Fibroblast of peridontal ligament (primary cell): ENCODE results near the gene CACNB4.

ENCODE experiments used
- DNase-seq: peaks from one replicate; pipeline ENCODE4 v3.0.0-alpha.2; 2010; ENCODE audit errors: extremely low read depth

CACNB4 gene

GRCh38 chr2:151855111-151855510, 243.7 kb downstream of the CACNB4 start:
- DNase-seq: no peak

GRCh38 chr2:151853070-151853758, 245.6 kb downstream of the CACNB4 start:
- no peak for DNase-seq

- DNase-seq: peak; percentile 37
These were observed 246.4 kb downstream of the CACNB4 start for GRCh38 chr2:151852260-151853069.

- peak; percentile 17 for DNase-seq
These were observed 247.1 kb downstream of the CACNB4 start for GRCh38 chr2:151851761-151852160.

GRCh38 chr2:151849413-151850010, 249.3 kb downstream of the CACNB4 start:
- DNase-seq: no peak

- no peak for DNase-seq
These were observed 253.0 kb downstream of the CACNB4 start for GRCh38 chr2:151845884-151846283.

- no peak for DNase-seq
These were observed 253.4 kb downstream of the CACNB4 start for GRCh38 chr2:151845481-151845880.

- DNase-seq: no peak
These were observed 254.5 kb downstream of the CACNB4 start for GRCh38 chr2:151844211-151844896.

- no peak for DNase-seq
These were observed 255.2 kb downstream of the CACNB4 start for GRCh38 chr2:151843691-151844061.

- DNase-seq: no peak
These were observed 255.8 kb downstream of the CACNB4 start for GRCh38 chr2:151842830-151843690.

GRCh38 chr2:151841047-151841424, 257.8 kb downstream of the CACNB4 start:
- no peak for DNase-seq

GRCh38 chr2:151840216-151841046, 258.4 kb downstream of the CACNB4 start:
- no peak for DNase-seq

- DNase-seq: no peak
These were observed 260.9 kb downstream of the CACNB4 start for GRCh38 chr2:151837926-151838325.

- DNase-seq: no peak
These were observed 264.9 kb downstream of the CACNB4 start for GRCh38 chr2:151833984-151834383.

GRCh38 chr2:151830961-151831360, 267.9 kb downstream of the CACNB4 start:
- no peak for DNase-seq

- DNase-seq: no peak
These were observed 269.9 kb downstream of the CACNB4 start for GRCh38 chr2:151828890-151829324.

- peak; percentile 92 for DNase-seq
These were observed 270.5 kb downstream of the CACNB4 start, which contains the start of gene ARL5A for GRCh38 chr2:151828143-151828889. ARL5A (minus strand) TSS chr2:151828421; CDS start chr2:151828176, 245 bp downstream.

- DNase-seq: peak; percentile 21
These were observed 271.2 kb downstream of the CACNB4 start for GRCh38 chr2:151827564-151828142.

GRCh38 chr2:151826737-151827157, 272.1 kb downstream of the CACNB4 start:
- peak; percentile 42 for DNase-seq
